ENCODE measurements around the gene AXL.
"Not testable (repeated sequence)": the region's sequence is repeated elsewhere in the genome, so short reads cannot be mapped to it uniquely, and the experiment has no call there.

AXL gene

GRCh38 chr19:41218615-41219507 is at the start of gene AXL:
AXL (plus strand) TSS chr19:41219223; CDS start chr19:41219393, 170 bp downstream.
- H3K4me1 Mint-ChIP-seq = peaks cover 7% of the 10 kb centered on the region
- no peak within 1 kb of the TSS for H3K4me3 Mint-ChIP-seq
- no peaks in the 10 kb centered on the region for H3K9me3 Mint-ChIP-seq
- H3K27me3 Mint-ChIP-seq = peaks cover 16% of the 10 kb centered on the region
- H3K36me3 Mint-ChIP-seq = no peaks in the 10 kb centered on the region
- peak within 1 kb of the TSS; percentile 12 for H3K27ac Mint-ChIP-seq

- no peaks in the 10 kb centered on the region for H3K27me3 Mint-ChIP-seq
- no peaks in the 10 kb centered on the region for H3K36me3 Mint-ChIP-seq
- no peaks in the 10 kb centered on the region for H3K9me3 Mint-ChIP-seq
- H3K4me1 Mint-ChIP-seq = peaks cover 10% of the 10 kb centered on the region
- H3K27ac Mint-ChIP-seq = no peak overlapping the region
- no peak overlapping the region for H3K4me3 Mint-ChIP-seq
Observed at GRCh38 chr19:41172297-41173164, 46.5 kb upstream of the AXL start.

- Mint-ChIP-seq H3K9me3 (no peaks in the 10 kb centered on the region), H3K4me1 (peaks cover 10% of the 10 kb centered on the region), H3K36me3 (no peaks in the 10 kb centered on the region), H3K27ac (no peak overlapping the region), H3K4me3 (no peak overlapping the region), H3K27me3 (no peaks in the 10 kb centered on the region)
Observed at GRCh38 chr19:41174297-41174928, 44.6 kb upstream of the AXL start.

GRCh38 chr19:41175801-41176777 is 42.9 kb upstream of the AXL start:
- Mint-ChIP-seq H3K9me3 (no peaks in the 10 kb centered on the region), H3K4me3 (peak overlapping the region; percentile 49), H3K27me3 (no peaks in the 10 kb centered on the region), H3K4me1 (peaks cover 10% of the 10 kb centered on the region), H3K36me3 (no peaks in the 10 kb centered on the region), H3K27ac (peak overlapping the region; percentile 79)

DNA sequence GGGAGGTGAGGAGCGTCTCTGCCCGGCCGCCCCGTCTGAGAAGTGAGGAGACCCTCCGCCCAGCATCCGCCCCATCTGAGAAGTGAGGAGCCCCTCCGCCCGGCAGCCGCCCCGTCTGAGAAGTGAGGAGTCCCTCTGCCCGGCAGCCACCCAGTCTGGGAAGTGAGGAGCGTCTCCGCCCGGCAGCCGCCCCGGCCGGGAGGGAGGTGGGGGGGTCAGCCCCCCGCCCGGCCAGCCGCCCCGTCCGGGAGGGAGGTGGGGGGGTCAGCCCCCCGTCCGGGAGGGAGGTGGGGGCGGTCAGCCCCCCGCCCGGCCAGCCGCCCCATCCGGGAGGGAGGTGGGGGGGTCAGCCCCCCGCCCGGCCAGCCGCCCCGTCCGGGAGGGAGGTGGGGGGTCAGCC is 38.9 kb upstream of the AXL start:
- not testable (repeated sequence) for H3K4me3 Mint-ChIP-seq, H3K36me3 Mint-ChIP-seq, H3K27ac Mint-ChIP-seq, H3K9me3 Mint-ChIP-seq, H3K27me3 Mint-ChIP-seq
- H3K4me1 Mint-ChIP-seq = peaks cover 10% of the 10 kb centered on the region

DNA sequence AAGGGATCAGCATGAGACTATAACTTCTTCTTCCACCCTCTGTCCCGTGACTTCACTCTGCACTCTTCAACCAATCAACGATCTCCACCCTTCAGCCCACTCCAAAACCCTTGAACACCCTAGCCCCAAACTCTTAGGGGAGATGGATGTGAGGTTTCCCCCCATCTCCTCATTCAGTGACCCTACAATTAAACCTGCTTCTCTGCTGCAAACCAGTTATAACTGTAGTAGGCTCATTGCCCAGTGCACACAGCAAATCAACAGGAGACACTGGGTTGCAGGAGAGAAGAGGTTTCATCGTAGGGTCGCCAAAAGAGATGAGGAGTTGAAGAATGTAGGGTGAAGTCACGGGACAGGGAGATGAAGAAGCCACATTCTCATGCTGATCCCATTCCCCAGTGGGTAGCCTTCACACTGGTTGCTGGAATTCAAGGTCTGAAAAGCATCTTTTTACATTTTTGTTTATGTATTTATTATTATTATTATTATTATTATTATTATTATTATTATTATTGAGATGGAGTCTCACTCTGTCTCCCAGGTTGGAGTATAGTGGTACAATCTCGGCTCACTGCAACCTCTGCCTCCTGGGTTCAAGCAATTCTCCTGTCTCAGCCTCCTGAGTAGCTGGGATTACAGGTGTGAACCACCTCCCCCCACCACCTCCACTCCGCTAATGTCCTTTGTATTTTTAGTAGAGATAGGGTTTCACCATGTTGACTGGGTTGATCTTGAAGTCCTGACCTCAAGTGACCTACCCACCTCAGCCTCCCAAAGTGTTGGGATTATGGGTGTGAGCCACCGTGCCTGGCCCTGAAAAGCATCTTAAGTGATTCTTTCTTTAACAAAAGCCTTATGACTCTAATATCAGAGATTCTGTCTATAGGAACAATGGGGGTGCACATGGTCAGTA is 31.8 kb upstream of the AXL start:
- Mint-ChIP-seq H3K4me3 (no peak overlapping the region), H3K27ac (no peak overlapping the region), H3K27me3 (peaks cover 20% of the 10 kb centered on the region), H3K4me1 (no peaks in the 10 kb centered on the region), H3K9me3 (no peaks in the 10 kb centered on the region), H3K36me3 (no peaks in the 10 kb centered on the region)

DNA sequence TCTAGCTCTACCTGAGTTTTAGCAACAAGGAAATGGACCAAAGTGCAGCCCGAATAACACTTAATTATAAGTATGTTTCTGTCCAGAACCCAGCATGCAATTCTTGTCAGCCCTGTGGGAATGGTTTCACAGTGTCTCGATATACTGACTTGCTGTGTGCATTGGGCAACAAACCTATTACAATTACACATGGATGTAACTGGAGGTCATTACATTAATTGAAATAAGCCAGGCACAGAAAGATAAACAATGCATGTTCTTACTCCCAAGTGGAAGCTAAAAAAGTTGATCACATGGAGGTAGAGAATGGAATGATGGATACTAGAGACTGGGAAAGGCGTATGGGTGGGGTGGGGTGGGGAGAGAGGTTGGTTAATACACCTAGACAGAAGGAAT is 31.1 kb upstream of the AXL start:
- peaks cover 5% of the 10 kb centered on the region for H3K4me1 Mint-ChIP-seq
- H3K27me3 Mint-ChIP-seq = peaks cover 27% of the 10 kb centered on the region
- no peak overlapping the region for H3K27ac Mint-ChIP-seq
- H3K36me3 Mint-ChIP-seq = no peaks in the 10 kb centered on the region
- H3K9me3 Mint-ChIP-seq = no peaks in the 10 kb centered on the region
- H3K4me3 Mint-ChIP-seq = no peak overlapping the region

- Mint-ChIP-seq H3K27me3 (peaks cover 33% of the 10 kb centered on the region), H3K27ac (no peak overlapping the region), H3K36me3 (no peaks in the 10 kb centered on the region), H3K4me1 (peaks cover 14% of the 10 kb centered on the region), H3K9me3 (no peaks in the 10 kb centered on the region), H3K4me3 (no peak overlapping the region)
Observed at GRCh38 chr19:41189425-41190065, 29.5 kb upstream of the AXL start.

- Mint-ChIP-seq H3K9me3 (no peaks in the 10 kb centered on the region), H3K4me1 (peaks cover 14% of the 10 kb centered on the region), H3K27ac (no peak within 1 kb of the TSS), H3K27me3 (peaks cover 33% of the 10 kb centered on the region), H3K4me3 (peak within 1 kb of the TSS; percentile 60), H3K36me3 (no peaks in the 10 kb centered on the region)
Observed at GRCh38 chr19:41192574-41193429, 26.2 kb upstream of the AXL start, which contains the start of gene CYP2S1. CYP2S1 (plus strand) TSS chr19:41193219; CDS start chr19:41193265, 46 bp downstream.

DNA sequence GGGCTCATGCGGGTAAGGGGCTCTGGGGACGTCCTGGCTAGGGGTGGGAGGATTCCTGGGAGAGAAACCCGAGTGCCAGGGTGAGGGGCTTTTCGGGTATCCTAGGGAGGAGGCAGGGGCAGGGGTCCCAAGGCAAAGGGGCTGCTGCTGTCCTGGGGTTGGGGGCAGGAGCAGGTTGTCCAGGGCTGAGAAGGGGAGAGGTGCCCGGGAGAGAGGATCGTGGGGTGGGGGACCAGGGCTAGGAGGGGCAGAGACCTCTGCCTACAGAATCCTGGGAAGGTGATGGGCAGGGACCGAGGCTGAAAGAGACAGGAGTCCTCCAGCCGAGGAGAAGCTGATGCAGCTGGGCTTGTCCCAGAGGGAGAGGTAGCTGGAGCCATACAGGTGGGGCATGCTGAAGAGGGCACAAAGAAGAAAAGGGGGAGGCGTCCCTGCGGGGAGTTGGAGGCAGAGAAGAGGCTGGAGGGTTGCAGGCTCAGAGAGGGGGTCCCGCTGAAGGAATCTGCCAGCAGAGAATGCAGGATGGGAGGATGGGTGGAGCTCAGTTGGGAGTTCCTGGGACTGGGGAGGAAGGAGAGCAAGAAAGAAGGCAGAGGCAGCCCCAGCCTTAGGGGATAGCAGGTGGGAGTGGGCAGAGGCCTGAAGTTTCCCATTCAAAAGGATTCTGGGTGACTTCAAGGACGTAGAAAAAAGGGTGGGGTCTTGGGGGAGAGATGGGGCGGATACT is 25.4 kb upstream of the AXL start:
- H3K4me1 Mint-ChIP-seq = peaks cover 14% of the 10 kb centered on the region
- H3K4me3 Mint-ChIP-seq = no peak overlapping the region
- H3K36me3 Mint-ChIP-seq = no peaks in the 10 kb centered on the region
- H3K27me3 Mint-ChIP-seq = peaks cover 31% of the 10 kb centered on the region
- no peaks in the 10 kb centered on the region for H3K9me3 Mint-ChIP-seq
- H3K27ac Mint-ChIP-seq = no peak overlapping the region

DNA sequence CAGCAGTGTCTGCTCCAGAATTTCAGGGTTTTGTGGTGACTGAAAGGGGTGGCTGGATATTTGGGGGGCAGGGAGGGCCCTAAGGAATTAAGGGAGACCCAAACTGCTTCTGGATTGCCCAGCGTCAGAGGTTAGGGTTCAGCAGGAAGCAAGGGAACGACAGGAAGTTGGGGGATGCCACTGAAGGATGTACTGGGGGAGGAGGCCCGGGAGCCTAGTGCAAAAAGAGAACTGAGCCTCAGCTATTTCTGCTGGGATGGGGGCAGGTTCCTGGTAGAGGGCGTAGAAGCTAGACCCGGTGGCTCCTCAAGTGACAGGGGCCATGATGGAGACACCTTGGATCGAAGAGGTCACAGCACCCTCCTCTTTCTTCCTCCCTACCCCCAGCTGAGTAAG is 24.9 kb upstream of the AXL start:
- Mint-ChIP-seq H3K4me1 (peaks cover 14% of the 10 kb centered on the region), H3K27ac (no peak overlapping the region)

More for the DNA sequence above, 24.9 kb upstream of the AXL start:
- Mint-ChIP-seq H3K4me3 (no peak overlapping the region), H3K9me3 (no peaks in the 10 kb centered on the region), H3K27me3 (peaks cover 32% of the 10 kb centered on the region), H3K36me3 (no peaks in the 10 kb centered on the region)

Measured in activated naive CD4-positive, alpha-beta T cell treated with anti-CD3 and anti-CD28 coated beads, Interleukin-2, amount 50 U/mL, for 24 hours (primary cell).